MM.1S (cell line): ENCODE results near the gene IL26.
A peak's percentile ranks its signal among the peaks of the same experiment; 100 is the strongest.
"Not testable (repeated sequence)": the region's sequence is repeated elsewhere in the genome, so short reads cannot be mapped to it uniquely, and the experiment has no call there.

Source experiments
- DNase-seq: peaks from one replicate; pipeline ENCODE4 v3.0.0-alpha.2; 2015
- H2AFZ ChIP-seq: fragments of 300-600 bp; sonication (generic); 2 replicates; pipeline ENCODE4 v1.6.0; 2016; ENCODE audit warnings: antibody characterized with exemption, low read length
- H3F3A ChIP-seq: fragments of 300-600 bp; sonication (generic); 2 replicates; pipeline ENCODE4 v1.6.1; 2016; ENCODE audit warnings: mild to moderate bottlenecking, antibody characterized with exemption, low read length, moderate library complexity, mixed read lengths; ENCODE audit not compliant: insufficient read depth
- H3K27ac ChIP-seq: fragments of 300-600 bp; sonication (generic); 2 replicates; pipeline ENCODE4 v1.5.1; 2016; ENCODE audit warnings: mild to moderate bottlenecking, low read length
- H3K27me3 ChIP-seq: fragments of 300-600 bp; sonication (generic); replicated peaks from 2 replicates; pipeline ENCODE4 v1.6.0; 2016; ENCODE audit warnings: low read length; ENCODE audit not compliant: insufficient read depth
- H3K36me3 ChIP-seq: fragments of 300-600 bp; sonication (generic); replicated peaks from 2 replicates; pipeline ENCODE4 v1.6.1; 2016; ENCODE audit warnings: mild to moderate bottlenecking, low read length, mixed read lengths; ENCODE audit not compliant: insufficient read depth
- H3K4me1 ChIP-seq: fragments of 300-600 bp; sonication (generic); 2 replicates; pipeline ENCODE4 v1.6.1; 2016; ENCODE audit warnings: low read length, mixed read lengths
- H3K4me2 ChIP-seq: fragments of 300-600 bp; sonication (generic); 2 replicates; pipeline ENCODE4 v1.6.0; 2016; ENCODE audit warnings: low read depth, low read length
- H3K4me3 ChIP-seq: fragments of 300-600 bp; sonication (generic); 2 replicates; pipeline ENCODE4 v1.5.1; 2016; ENCODE audit warnings: low read length, mixed read lengths
- H3K79me2 ChIP-seq: fragments of 300-600 bp; sonication (generic); 2 replicates; pipeline ENCODE4 v1.6.1; 2016; ENCODE audit warnings: mixed run types, low read length, mixed read lengths
- H3K9ac ChIP-seq: fragments of 300-600 bp; sonication (generic); 2 replicates; pipeline ENCODE4 v1.6.1; 2016; ENCODE audit warnings: low read length, mixed read lengths
- H3K9me2 ChIP-seq: fragments of 300-600 bp; sonication (generic); replicated peaks from 2 replicates; pipeline ENCODE4 v1.6.1; 2016; ENCODE audit warnings: mild to moderate bottlenecking, low read length, mixed read lengths; ENCODE audit not compliant: insufficient read depth
- H3K9me3 ChIP-seq: fragments of 300-600 bp; sonication (generic); replicated peaks from 2 replicates; pipeline ENCODE4 v1.6.1; 2016; ENCODE audit warnings: mild to moderate bottlenecking, low read length, mixed read lengths; ENCODE audit not compliant: insufficient read depth
- H4K20me1 ChIP-seq: fragments of 300-600 bp; sonication (generic); 2 replicates; pipeline ENCODE4 v1.6.1; 2016; ENCODE audit warnings: mild to moderate bottlenecking, low read length, moderate library complexity, mixed read lengths; ENCODE audit not compliant: insufficient read depth
- EZH2 ChIP-seq: fragments of 300-600 bp; sonication (generic); optimal IDR thresholded peaks from 2 replicates; pipeline ENCODE3; 2017; ENCODE audit warnings: low read depth, mild to moderate bottlenecking, antibody characterized with exemption, low read length, mixed read lengths
- EZH2phosphoT487 ChIP-seq: fragments of 300-600 bp; sonication (generic); IDR thresholded peaks from 2 replicates; pipeline ENCODE4 v1.6.1; 2018; ENCODE audit warnings: antibody characterized with exemption, low read length
- TF ChIP-seq, protein P1 (sequence below): fragments of 300-600 bp; sonication (generic); IDR thresholded peaks from 2 replicates; pipeline ENCODE4 v1.5.1; 2016; ENCODE audit warnings: antibody characterized with exemption, low read length, mixed read lengths

IL26 gene

DNA sequence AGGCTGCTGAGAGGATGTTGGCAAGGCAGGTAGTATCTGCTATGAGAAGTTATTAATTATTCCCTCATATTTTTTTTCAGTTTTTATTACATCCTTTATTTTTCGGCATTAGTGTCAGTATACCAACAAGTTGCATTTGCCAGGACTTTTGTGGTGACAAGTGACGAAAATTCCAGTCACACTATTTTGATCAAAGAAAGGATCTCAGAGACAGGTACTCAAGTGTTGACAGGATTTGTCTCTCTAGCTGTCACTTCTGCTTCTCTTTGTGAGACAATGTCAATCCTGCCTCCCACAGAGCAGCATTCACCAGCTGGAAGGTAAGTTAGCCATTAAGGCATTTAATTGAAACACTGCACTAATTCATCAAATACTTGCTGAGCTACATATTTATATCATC is 48.0 kb downstream of the IL26 start:
- Histone ChIP-seq H3K9me3 (no peaks in the 10 kb centered on the region), H3K9me2 (no peaks in the 10 kb centered on the region), H3K4me2 (no peak overlapping the region), H3K79me2 (no peaks in the 10 kb centered on the region), H3K4me3 (no peak overlapping the region), H3K27me3 (no peaks in the 10 kb centered on the region), H3F3A (peaks cover 7% of the 10 kb centered on the region; the same call in 1 of the 2 replicates), H3K27ac (no peak overlapping the region), H3K4me1 (no peaks in the 10 kb centered on the region), H2AFZ (no peak overlapping the region), H4K20me1 (no peaks in the 10 kb centered on the region), H3K36me3 (no peaks in the 10 kb centered on the region), H3K9ac (no peak overlapping the region)
- TF ChIP-seq EZH2 (no peak), EZH2phosphoT487 (no peak)
- TF ChIP-seq, protein P1, sequence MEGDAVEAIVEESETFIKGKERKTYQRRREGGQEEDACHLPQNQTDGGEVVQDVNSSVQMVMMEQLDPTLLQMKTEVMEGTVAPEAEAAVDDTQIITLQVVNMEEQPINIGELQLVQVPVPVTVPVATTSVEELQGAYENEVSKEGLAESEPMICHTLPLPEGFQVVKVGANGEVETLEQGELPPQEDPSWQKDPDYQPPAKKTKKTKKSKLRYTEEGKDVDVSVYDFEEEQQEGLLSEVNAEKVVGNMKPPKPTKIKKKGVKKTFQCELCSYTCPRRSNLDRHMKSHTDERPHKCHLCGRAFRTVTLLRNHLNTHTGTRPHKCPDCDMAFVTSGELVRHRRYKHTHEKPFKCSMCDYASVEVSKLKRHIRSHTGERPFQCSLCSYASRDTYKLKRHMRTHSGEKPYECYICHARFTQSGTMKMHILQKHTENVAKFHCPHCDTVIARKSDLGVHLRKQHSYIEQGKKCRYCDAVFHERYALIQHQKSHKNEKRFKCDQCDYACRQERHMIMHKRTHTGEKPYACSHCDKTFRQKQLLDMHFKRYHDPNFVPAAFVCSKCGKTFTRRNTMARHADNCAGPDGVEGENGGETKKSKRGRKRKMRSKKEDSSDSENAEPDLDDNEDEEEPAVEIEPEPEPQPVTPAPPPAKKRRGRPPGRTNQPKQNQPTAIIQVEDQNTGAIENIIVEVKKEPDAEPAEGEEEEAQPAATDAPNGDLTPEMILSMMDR, result no peak
- no peak for DNase-seq

DNA sequence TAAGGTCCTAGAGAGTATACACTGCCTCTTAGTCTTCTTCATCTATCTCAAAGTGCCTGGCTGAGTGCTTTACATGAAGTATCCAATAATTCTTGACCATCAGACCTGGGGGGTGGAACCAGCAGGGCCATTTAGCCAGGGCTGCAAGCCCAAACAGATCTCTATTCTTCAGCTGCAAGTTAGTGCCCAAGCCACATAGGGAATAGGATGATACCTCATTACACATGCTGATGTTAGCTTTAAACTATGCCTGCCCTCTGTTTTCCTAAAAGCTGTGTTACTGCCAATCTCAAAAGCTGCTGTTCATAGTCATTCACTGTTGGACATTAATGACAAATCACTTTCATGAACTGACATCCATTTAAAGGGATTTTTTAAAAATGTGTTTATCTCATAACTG is 49.4 kb downstream of the IL26 start:
- no peak overlapping the region for H3K27ac ChIP-seq
- H4K20me1 ChIP-seq, result no peaks in the 10 kb centered on the region
- no peaks in the 10 kb centered on the region for H3K36me3 ChIP-seq
- no peaks in the 10 kb centered on the region for H3K79me2 ChIP-seq
- H3F3A ChIP-seq, result peaks cover 7% of the 10 kb centered on the region; the same call in 1 of the 2 replicates
- no peaks in the 10 kb centered on the region for H3K27me3 ChIP-seq
- H3K9ac ChIP-seq, result no peak overlapping the region
- no peaks in the 10 kb centered on the region for H3K4me1 ChIP-seq
- no peak overlapping the region for H2AFZ ChIP-seq
- H3K9me3 ChIP-seq, result no peaks in the 10 kb centered on the region
- DNase-seq, result no peak
- no peaks in the 10 kb centered on the region for H3K9me2 ChIP-seq
- no peak overlapping the region for H3K4me2 ChIP-seq
- no peak overlapping the region for H3K4me3 ChIP-seq
- TF ChIP-seq, protein P1, result no peak
- TF ChIP-seq EZH2 (no peak), EZH2phosphoT487 (no peak)

DNA sequence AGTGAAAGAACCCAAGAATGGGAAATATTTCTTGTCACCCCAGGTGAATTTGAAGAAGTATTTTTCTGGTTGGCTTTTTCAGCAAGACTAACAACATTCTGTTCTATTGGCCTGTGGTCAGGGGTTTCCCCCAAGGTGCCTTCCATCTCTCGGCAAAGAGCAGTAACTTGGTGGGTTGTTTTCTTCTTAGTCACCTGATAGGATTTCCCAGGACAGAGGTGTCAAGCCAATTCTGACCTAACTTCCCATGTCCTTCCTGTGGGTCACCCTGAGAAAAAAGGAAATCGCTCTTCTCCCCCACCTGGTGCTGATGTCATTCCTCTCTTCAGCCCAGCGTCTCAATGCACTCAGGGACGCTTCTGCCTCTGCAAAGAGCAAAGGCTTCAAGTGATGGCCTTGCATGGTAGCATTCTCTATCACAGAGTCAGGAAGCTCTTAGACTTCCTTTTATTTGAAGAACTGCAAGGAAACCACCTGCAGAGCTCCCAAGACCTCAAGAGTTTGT is 50.0 kb downstream of the IL26 start:
- peak; percentile 61 for DNase-seq
- TF ChIP-seq EZH2 (no peak), EZH2phosphoT487 (no peak)
- TF ChIP-seq, protein P1, result no peak
- Histone ChIP-seq H3K9ac (no peak overlapping the region), H3K27ac (peak overlapping the region; percentile 2; the same call in 1 of the 2 replicates), H3K36me3 (no peaks in the 10 kb centered on the region), H3K4me2 (peak overlapping the region; percentile 31; the same call in 1 of the 2 replicates), H3K9me3 (no peaks in the 10 kb centered on the region), H3K4me3 (peak overlapping the region; percentile 16; the same call in 1 of the 2 replicates), H3F3A (peaks cover 7% of the 10 kb centered on the region; the same call in 1 of the 2 replicates), H2AFZ (no peak overlapping the region), H3K4me1 (no peaks in the 10 kb centered on the region), H3K27me3 (no peaks in the 10 kb centered on the region), H4K20me1 (no peaks in the 10 kb centered on the region), H3K79me2 (no peaks in the 10 kb centered on the region), H3K9me2 (no peaks in the 10 kb centered on the region)

DNA sequence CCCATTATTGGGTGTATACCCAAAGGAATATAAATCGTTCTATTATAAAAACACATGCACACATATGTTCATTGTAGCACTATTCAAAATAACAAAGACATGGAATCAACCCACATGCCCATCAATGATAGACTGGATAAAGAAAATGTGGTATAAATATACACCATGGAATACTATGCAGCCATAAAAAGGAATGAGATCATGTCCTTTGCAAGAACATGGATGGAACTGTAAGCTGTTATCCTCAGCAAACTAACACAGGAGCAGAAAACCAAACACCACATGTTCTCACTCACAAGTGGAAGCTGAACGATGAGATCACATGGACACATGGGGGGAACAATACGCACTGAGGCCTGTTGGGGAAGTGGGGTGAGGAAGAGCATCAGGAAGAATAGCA is 50.8 kb downstream of the IL26 start:
- not testable (repeated sequence) for H2AFZ ChIP-seq, H3K27ac ChIP-seq

More for the DNA sequence above, 50.8 kb downstream of the IL26 start:
- H3K36me3 ChIP-seq, H3K79me2 ChIP-seq, H3F3A ChIP-seq, H4K20me1 ChIP-seq, H3K4me1 ChIP-seq, DNase-seq, H3K27me3 ChIP-seq, H3K9ac ChIP-seq, H3K9me3 ChIP-seq, H3K4me3 ChIP-seq, H3K9me2 ChIP-seq: not testable (repeated sequence)
- peak overlapping the region; percentile 31; the same call in 1 of the 2 replicates for H3K4me2 ChIP-seq
